GM19240 (cell line): Measurements from ENCODE around the gene TRA2A.
"Not testable (repeated sequence)": the region's sequence is repeated elsewhere in the genome, so short reads cannot be mapped to it uniquely, and the experiment has no call there.

Source experiments
- DNase-seq: peaks from one replicate; pipeline ENCODE4 v3.0.0; 2011; ENCODE audit warnings: low spot score; ENCODE audit not compliant: insufficient read length

TRA2A gene

GRCh38 chr7:23513746-23514145 lies 18.0 kb downstream of the TRA2A start:
- DNase-seq = not testable (repeated sequence)

GRCh38 chr7:23494009-23494408 lies 37.8 kb downstream of the TRA2A start:
- DNase-seq = no peak

- DNase-seq = no peak
These were observed 40.3 kb downstream of the TRA2A start for GRCh38 chr7:23491502-23491901.

DNA sequence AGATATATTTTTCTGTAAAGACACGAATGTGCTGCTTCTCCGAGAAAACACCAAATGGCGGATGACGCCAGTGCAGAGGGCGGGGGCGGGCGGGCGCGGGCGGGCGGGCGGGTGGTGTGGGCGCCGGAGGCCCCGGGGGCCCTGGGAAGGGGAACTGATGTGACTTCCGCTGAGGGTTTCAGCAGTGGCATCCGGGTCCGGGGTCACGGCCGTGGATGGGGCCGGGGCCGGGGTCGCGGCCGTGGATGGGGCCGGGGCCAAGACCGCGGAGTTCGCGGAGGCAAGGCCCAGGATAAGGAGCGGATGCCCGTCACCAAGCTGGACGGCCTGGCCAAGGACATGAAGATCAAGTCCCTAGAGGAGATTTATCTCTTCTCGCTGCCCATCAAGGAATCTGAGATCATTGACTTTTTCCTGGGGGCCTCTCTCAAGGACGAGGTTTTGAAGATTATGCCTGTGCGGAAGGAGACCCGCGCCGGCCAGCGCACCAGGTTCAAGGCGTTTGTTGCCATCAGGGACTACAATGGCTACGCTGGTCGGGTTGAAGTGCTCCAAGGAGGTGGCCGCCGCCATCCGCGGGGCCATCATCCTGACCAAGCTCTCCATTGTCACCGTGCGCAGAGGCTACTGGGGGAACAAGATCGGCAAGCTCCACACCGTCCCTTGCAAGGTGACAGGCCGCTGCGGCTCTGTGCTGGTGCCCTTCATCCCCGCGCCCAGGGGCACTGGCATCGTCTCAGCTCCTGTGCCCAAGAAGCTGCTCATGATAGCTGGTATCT lies 41.2 kb downstream of the TRA2A start:
- DNase-seq = peak; percentile 23

DNA sequence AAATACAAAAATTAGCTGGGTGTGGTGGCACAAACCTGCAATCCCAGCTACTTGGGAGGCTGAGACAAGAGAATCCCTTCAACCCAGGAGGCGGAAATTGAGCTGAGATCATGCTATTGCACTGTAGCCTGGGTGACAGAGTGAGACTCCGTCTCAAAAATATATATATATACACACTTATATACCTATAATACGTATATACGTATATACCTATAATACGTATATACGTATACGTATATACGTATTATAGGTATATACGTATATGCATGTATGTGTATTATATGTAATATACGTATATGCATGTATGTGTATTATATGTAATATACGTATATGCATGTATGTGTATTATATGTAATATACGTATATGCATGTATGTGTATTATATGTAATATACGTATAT lies 43.1 kb downstream of the TRA2A start:
- not testable (repeated sequence) for DNase-seq

DNA sequence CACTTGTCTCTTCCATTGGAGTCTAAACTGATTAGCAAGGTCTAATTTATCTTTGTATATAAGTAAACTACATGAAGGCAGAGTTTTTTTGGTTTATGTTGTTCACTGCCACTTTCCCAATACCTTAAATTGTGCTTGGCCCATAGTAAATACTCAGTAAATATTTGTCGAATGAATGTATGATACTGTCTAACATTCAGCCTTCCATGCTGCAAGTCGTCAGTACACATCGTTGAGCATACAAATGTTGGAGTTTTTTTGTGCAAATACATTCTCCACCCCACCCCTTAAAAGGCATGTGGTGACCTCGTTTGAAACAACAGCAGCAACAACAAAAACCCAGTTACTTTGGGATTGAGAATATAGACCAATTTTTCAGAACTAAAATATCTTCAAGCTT lies 44.1 kb downstream of the TRA2A start:
- DNase-seq = no peak

DNA sequence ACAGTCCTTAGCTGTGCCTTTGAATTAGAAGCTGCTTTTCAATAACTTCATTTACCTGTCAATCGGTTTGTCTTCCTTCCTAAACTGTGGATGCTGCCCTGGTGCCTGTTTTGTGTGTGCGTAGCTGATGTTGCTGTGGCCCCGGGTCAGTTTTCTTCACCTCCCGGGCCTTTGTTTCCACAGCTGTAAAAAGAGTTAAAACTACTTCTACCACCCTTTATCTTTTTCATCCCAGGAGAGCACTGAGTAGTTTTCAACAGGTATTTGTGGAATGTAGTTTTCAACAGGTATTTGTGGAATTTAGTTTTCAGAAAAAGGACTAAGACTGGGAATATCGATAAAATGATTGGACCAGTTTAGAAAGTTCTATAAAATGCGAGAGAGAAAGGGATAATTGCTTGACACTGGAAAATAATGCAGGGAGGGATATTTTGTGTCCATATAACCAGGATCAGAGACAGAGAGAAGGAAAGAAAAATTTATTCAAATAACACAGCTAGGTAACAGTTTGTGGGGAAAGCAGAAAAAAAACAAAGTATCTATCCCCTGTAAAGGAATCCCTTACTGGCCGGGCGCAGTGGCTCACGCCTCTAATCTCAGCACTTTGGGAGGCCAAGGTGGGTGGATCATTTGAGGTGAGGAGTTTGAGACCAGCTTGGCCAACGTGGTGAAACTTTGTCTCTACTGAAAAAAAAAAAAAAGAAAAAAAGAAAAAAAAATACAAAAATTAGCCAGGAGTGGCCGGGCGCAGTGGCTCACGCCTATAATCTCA lies 45.6 kb downstream of the TRA2A start:
- no peak for DNase-seq

GRCh38 chr7:23482686-23483085 lies 49.1 kb downstream of the TRA2A start:
- DNase-seq = no peak

- DNase-seq = no peak
These were observed 53.6 kb downstream of the TRA2A start for GRCh38 chr7:23477962-23478866.

DNA sequence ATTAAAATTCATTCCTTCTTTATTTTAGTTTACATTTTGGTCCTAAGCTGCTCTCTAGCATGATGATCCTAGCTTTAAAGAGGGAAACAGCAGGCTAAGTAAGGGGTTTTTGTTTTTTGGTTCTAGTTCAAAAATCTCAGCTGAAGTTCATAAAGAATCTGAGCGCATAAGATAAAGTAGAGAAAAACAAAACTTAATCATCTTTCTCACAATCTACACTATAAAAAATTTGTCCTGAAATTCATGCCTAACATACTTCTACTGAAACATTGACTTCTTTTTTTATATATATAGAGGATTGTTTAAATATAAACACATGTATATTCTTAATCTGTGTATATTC lies 54.7 kb downstream of the TRA2A start:
- no peak for DNase-seq

GRCh38 chr7:23476286-23477156 lies 55.3 kb downstream of the TRA2A start:
- no peak for DNase-seq

DNA sequence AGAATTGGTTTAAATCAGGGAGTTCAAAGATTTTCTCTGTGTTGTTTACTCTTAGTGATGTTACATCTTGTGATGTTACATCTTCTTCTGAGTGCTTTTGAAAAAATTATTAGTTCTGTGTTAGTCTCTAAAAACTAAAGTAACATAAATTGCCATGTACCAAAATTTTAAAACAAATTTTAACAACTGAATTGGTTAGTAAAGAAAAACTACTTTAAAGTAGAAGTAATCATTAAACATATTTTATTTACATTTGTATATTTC lies 56.3 kb downstream of the TRA2A start:
- no peak for DNase-seq

DNA sequence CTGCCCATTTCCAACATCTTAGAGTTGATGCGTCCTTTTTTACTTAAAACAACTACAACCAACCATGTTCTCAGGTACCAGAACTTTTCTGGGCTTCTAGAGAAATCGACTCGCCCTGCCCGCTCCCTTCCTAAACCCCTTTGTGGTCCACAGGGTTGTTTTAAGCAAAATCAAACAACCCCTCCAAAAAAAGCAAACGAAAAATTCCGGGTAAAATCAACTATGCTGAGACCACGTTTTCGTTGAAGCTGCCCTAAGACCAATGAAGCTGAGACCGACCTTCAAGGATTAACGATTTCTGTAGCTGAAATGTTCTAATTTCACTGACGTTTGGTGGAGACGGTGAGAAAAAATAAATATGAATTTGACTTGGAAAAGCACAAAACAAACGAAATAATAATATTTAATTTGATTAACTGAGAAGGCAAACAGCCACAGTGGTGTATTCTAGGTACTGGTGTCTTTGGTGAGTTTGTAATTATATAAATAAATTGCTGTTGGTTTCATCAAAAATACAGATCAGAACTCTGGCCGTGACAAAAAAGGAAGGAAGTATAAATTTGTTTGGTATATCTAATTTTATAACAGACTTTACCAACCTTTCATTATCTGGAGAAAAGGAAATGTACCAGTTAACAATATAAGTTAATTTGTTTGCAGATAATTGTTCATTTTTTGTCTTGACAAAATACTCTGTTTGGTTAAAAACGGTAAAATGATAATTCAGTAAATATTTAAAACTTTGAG lies 56.8 kb downstream of the TRA2A start:
- no peak for DNase-seq

DNA sequence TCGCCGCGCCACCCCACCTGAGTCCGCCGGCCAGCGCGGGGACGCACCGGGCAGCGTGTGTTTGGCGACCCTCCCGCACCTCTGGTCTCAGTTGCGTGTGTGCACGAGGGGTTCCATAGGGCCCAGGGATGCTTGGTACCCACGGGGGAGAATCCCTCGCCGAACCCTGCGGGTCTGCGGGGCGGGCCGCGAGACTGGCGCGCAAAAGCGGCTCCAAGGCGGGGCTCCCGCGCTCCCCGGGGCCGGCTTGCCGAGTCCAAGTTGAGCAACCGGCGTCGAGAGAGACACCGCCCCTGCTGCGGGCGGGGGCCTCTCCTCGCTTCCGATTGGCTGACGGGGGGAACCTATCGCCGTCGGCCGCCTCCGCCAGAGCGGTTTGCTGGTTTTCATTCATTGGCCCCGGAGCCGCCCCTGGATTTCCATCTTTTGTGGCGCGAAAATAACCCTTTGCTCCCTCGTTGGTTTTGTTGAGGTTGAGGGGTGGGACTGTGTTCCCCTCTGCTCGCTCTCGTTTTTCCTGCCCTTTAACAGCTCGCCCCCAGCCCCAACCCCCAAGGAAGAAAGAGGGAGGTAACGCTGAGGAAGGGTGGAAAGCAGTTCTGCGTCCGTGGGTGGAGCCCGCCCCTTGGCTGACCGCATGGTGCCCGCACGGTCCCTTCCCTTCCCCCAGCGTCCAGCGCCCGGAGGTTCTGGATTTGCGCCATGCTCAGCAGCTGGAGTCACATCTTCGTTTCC lies 57.5 kb downstream of the TRA2A start:
- DNase-seq = peak; percentile 81

DNA sequence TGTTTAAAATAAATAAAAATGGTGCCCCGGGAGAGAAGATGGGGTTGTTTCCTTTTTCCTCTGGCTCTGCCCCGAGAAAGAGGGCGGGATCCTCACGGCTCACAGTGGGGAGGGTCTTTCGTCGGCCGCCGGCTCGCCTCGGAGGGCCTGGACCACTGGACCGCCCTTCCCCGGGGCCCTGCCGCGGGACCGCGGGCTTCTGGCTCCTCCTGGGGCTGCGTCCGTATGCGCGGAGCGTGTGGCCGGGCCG lies 58.0 kb downstream of the TRA2A start:
- DNase-seq = no peak

- no peak for DNase-seq
These were observed 58.6 kb downstream of the TRA2A start for GRCh38 chr7:23472956-23473843.

GRCh38 chr7:23472556-23472955 lies 59.2 kb downstream of the TRA2A start:
- no peak for DNase-seq

- DNase-seq = no peak
These were observed 59.7 kb downstream of the TRA2A start for GRCh38 chr7:23472046-23472445.
